HepG2 (cell line): Measurements from ENCODE around the gene RAN. TPM values are rescaled to one million over a fixed set of nuclear protein-coding genes. Genes with fewer than 3 reads are reported as not detected.
A peak's percentile ranks its signal among the peaks of the same experiment; 100 is the strongest.

Experiments used
- ATAC-seq: fragments of 200-7000 bp; cut with Tn5 transposase; 3 replicates; pipeline ENCODE4 v1.9.1; 2020; ENCODE audit warnings: mild to moderate bottlenecking, moderate library complexity
- BruUV-seq: library from RNA; stranded (reverse); fragments of 400-500 nt; replicated peaks from 2 replicates; lab custom pipeline; 2021; lab: Mats Ljungman, UMichigan
- CTCF ChIA-PET: fragments of 300-600 bp; formaldehyde crosslinking; extraction: SDS; loops from one replicate; lab custom pipeline; 2021; ENCODE audit warnings: low total read pairs, inconsistent platforms, low intra/inter-chr PET ratio; lab: Yijun Ruan, JAX
- POLR2A ChIA-PET: fragments of 350-600 bp; sonication (Branson Sonifier 250); formaldehyde crosslinking; loops from one replicate; lab custom pipeline; 2020; ENCODE audit warnings: antibody characterized with exemption, inconsistent platforms; lab: Yijun Ruan, JAX
- DNase-seq: peaks from one replicate; pipeline ENCODE4 v3.0.0-alpha.2; 2015; ENCODE audit warnings: low spot score
- FAIRE-seq: peaks from 3 replicates; lab custom pipeline; 2011; peaks lifted over from hg19 to GRCh38; lab: Jason Lieb, UNC
- H2AFZ ChIP-seq: one replicate; pipeline ENCODE4 v1.6.1; 2011; ENCODE audit warnings: low read length, inconsistent platforms
- H3K27ac ChIP-seq: fragments of 300-600 bp; 3 replicates; pipeline ENCODE4 v1.8.0; 2011; ENCODE audit warnings: mixed run types, mild to moderate bottlenecking, mixed read lengths, low read length, inconsistent platforms; ENCODE audit not compliant: insufficient read depth; ENCODE audit errors: extremely low read length
- H3K27me3 ChIP-seq, 2 experiments: fragments of 200-600 bp in 1 of 2; 2 replicates in 1 of 2; 3 replicates in 1 of 2; pipeline versions ENCODE4 v1.6.0 to v1.8.0; 2011; ENCODE audit warnings: low read length in 2 of 2, mild to moderate bottlenecking in 2 of 2, moderate library complexity in 2 of 2, inconsistent platforms in 1 of 2; ENCODE audit not compliant: insufficient read depth in 2 of 2, control insufficient read depth in 1 of 2
- H3K36me3 ChIP-seq, 2 experiments: fragments of 200-600 bp in 1 of 2; replicated peaks in 1 of 2; 2 replicates in 1 of 2; 3 replicates in 1 of 2; pipeline versions ENCODE4 v1.5.1 to v1.8.0; 2011; ENCODE audit warnings: low read length in 2 of 2, inconsistent platforms in 1 of 2; ENCODE audit not compliant: insufficient read depth in 2 of 2, control insufficient read depth in 1 of 2
- H3K4me1 ChIP-seq: 2 replicates; pipeline ENCODE4 v1.5.1; 2012; ENCODE audit warnings: low read length, inconsistent platforms; ENCODE audit not compliant: insufficient read depth
- H3K4me2 ChIP-seq: 2 replicates; pipeline ENCODE4 v1.6.0; 2011; ENCODE audit warnings: low read depth, low read length, inconsistent platforms
- H3K4me3 ChIP-seq, 3 experiments: fragments of 200-600 bp in 1 of 3; sonication (generic), shearing (Covaris generic) in 1 of 3; replicated peaks in 1 of 3; 2 replicates each; pipeline ENCODE4 v1.5.1; 2011 to 2016; ENCODE audit warnings: low read length in 3 of 3, inconsistent platforms in 2 of 3, low read depth in 2 of 3, mild to moderate bottlenecking in 2 of 3, control low read depth in 1 of 3, mixed read lengths in 1 of 3; ENCODE audit not compliant: insufficient read depth in 1 of 3
- H3K79me2 ChIP-seq: one replicate; pipeline ENCODE4 v1.6.1; 2011; ENCODE audit warnings: low read length, inconsistent platforms; ENCODE audit not compliant: insufficient read depth
- H3K9ac ChIP-seq: 2 replicates; pipeline ENCODE4 v1.6.0; 2011; ENCODE audit warnings: mild to moderate bottlenecking, low read depth, low read length, inconsistent platforms; ENCODE audit not compliant: insufficient read depth
- H3K9me3 ChIP-seq: 2 replicates; pipeline ENCODE4 v1.5.1; 2012; ENCODE audit warnings: mild to moderate bottlenecking, low read length
- H4K20me1 ChIP-seq: 2 replicates; pipeline ENCODE4 v1.6.0; 2011; ENCODE audit warnings: inconsistent platforms, mild to moderate bottlenecking, low read length, moderate library complexity; ENCODE audit not compliant: insufficient read depth
- CEBPG ChIP-seq: IDR thresholded peaks from 2 replicates; pipeline ENCODE4 v1.6.1; 2016
- FOSL2 ChIP-seq: sonication (generic); formaldehyde crosslinking; IDR thresholded peaks from 2 replicates; pipeline ENCODE4 v1.4.0; 2020; ENCODE audit warnings: missing genetic modification reagents
- FOXA3 ChIP-seq: IDR thresholded peaks from 2 replicates; pipeline ENCODE4 v1.6.1; 2016; ENCODE audit warnings: missing genetic modification reagents, missing compliant biosample characterization
- HDAC2 ChIP-seq: sonication (generic); formaldehyde crosslinking; IDR thresholded peaks from 2 replicates; pipeline ENCODE4 v1.4.0; 2020; ENCODE audit warnings: missing genetic modification reagents
- ISL2 ChIP-seq: sonication (generic); formaldehyde crosslinking; IDR thresholded peaks from 2 replicates; pipeline ENCODE4 v1.5.0; 2020; ENCODE audit warnings: missing genetic modification reagents
- KLF16 ChIP-seq, 2 experiments: sonication (generic) in 1 of 2; formaldehyde crosslinking in 1 of 2; IDR thresholded peaks; 2 replicates each; pipeline versions ENCODE4 v1.6.1 to v1.8.0; 2016 to 2023; ENCODE audit warnings: missing genetic modification reagents in 2 of 2, missing compliant biosample characterization in 1 of 2
- MED13 ChIP-seq: sonication (generic); formaldehyde crosslinking; IDR thresholded peaks from 2 replicates; pipeline ENCODE4 v1.5.0; 2020; ENCODE audit warnings: missing genetic modification reagents
- STAG1 ChIP-seq: sonication (generic); formaldehyde crosslinking; IDR thresholded peaks from 2 replicates; pipeline ENCODE4 v1.4.0; 2020; ENCODE audit warnings: missing genetic modification reagents
- TFAP4 ChIP-seq: sonication (generic); IDR thresholded peaks from 2 replicates; pipeline ENCODE4 v1.6.1; 2016; ENCODE audit warnings: low read depth, borderline replicate concordance
- U2AF2 ChIP-seq: fragments of 200-400 bp; formaldehyde crosslinking; IDR thresholded peaks from 2 replicates; pipeline ENCODE4 v1.6.1; 2017; ENCODE audit warnings: low read depth, mild to moderate bottlenecking, low read length
- USF2 ChIP-seq, 2 experiments: sonication (generic) in 1 of 2; formaldehyde crosslinking in 1 of 2; IDR thresholded peaks; 2 replicates each; pipeline versions ENCODE4 v1.5.1 to v1.6.1; 2011 to 2020; ENCODE audit warnings: borderline replicate concordance in 1 of 2, low read depth in 1 of 2, low read length in 1 of 2, mild to moderate bottlenecking in 1 of 2, missing genetic modification reagents in 1 of 2, moderate library complexity in 1 of 2
- ZEB1 ChIP-seq: IDR thresholded peaks from 2 replicates; pipeline ENCODE4 v1.6.1; 2012; ENCODE audit warnings: mild to moderate bottlenecking, low read depth, inconsistent platforms; ENCODE audit not compliant: insufficient replicate concordance
- ZFX ChIP-seq: sonication (generic); formaldehyde crosslinking; IDR thresholded peaks from 2 replicates; pipeline ENCODE4 v1.4.0; 2020; ENCODE audit warnings: mild to moderate bottlenecking, low read depth, missing genetic modification reagents, moderate library complexity
- ZNF546 ChIP-seq: sonication (generic); formaldehyde crosslinking; conservative IDR thresholded peaks from 2 replicates; pipeline ENCODE4 v1.8.1; 2023; ENCODE audit warnings: mild to moderate bottlenecking, missing genetic modification reagents
- ZNF770 ChIP-seq: sonication (generic); formaldehyde crosslinking; IDR thresholded peaks from 2 replicates; pipeline ENCODE4 v1.5.0; 2020; ENCODE audit warnings: mild to moderate bottlenecking, missing genetic modification reagents
- WGBS: methylation state at CpG from one replicate; pipeline ENCODE4 v1.1.6; 2017; ENCODE audit warnings: low lambda C conversion rate; 5-methylcytosine and 5-hydroxymethylcytosine counted together
- in situ Hi-C: cut with HindIII; loops from 2 replicates; pipeline ENCODE4 v1.10.0; 2017; ENCODE audit warnings: low pct_unique_long_range_greater_than_20kb; ENCODE audit not compliant: extremely low pct_ligation_motif_present
- intact Hi-C: fragments of 100-400 bp; cut with micrococcal nuclease; formaldehyde crosslinking; loops from one replicate; pipeline ENCODE4 v1.10.0; 2022; ENCODE audit not compliant: unreplicated experiment
- polyA plus RNA-seq, 8 experiments: library from polyadenylated mRNA; depleted of rRNA in 3 of 8; stranded (reverse) in 7 of 8; unstranded in 1 of 8; fragments of >200 nt; fragmentation: Illumina TruSeq in 4 of 8; extraction: Trizol in 4 of 8; gene quantifications; 2 replicates each; pipeline versions ENCODE4 v1.2.1 to v1.2.3, GENCODE V29; 2011 to 2016; ENCODE audit warnings: low read depth in 4 of 8, missing spikeins in 1 of 8, mixed read lengths in 1 of 8; ENCODE audit not compliant: insufficient read depth in 1 of 8
- total RNA-seq, 5 experiments: library from RNA; depleted of rRNA; stranded (reverse); fragments of >200 nt; fragmentation: Illumina TruSeq; extraction: Trizol; gene quantifications; 2 replicates each; pipeline ENCODE4 v1.2.3, GENCODE V29; 2016; ENCODE audit warnings: low read depth in 1 of 5

RAN gene
- total and polyA plus RNA-seq, 2 of the 13 experiments (the other 11 are each of a cell fraction or from before 2014, with no cell fraction given): 1,335 to 1,630 TPM

- peak; percentile 37; the same call in 1 of the 2 replicates for TF ChIP-seq USF2 (IDR thresholded peaks at IDR 0.05; ENCODE audit: low read depth, low read length)
- TF ChIP-seq USF2 (CRISPR knock-in tag; IDR thresholded peaks at IDR 0.05; ENCODE audit: borderline replicate concordance): no peak; the same call in 1 of the 2 replicates
- no peak for TF ChIP-seq ZEB1
- peak; percentile 39; the same call in 1 of the 2 replicates for TF ChIP-seq ZNF770 (CRISPR knock-in tag)
- no peak for TF ChIP-seq ISL2 (CRISPR knock-in tag)
- peak; percentile 30; the same call in 1 of the 2 replicates for TF ChIP-seq ZFX (CRISPR knock-in tag)
Measured at GRCh38 chr12:130831876-130832405, 39.9 kb upstream of the RAN start (continued).

- WGBS: 68% methylated on average over 15 of the region's 17 CpGs
- H4K20me1 ChIP-seq: no peaks in the 10 kb centered on the region
- peak overlapping the region; percentile 5; the same call in 1 of the 2 replicates for H3K4me2 ChIP-seq
- in situ Hi-C loops (no loop called here), intact Hi-C loops (no loop called here)
- H3K4me3 ChIP-seq: no peak overlapping the region
- POLR2A ChIA-PET: interaction anchor here (1.7 kb wide), 1 partner anchor 38 kb away, joined by 8 read pairs; no protein-coding TSS in a partner anchor
- H3K27ac ChIP-seq: no peak overlapping the region
- peaks cover 45% of the 10 kb centered on the region for H3K4me1 ChIP-seq
- H3K9ac ChIP-seq: no peak overlapping the region
- no TSS peak for BruUV-seq
- FAIRE-seq (no peak), DNase-seq (no peak), ATAC-seq (peak; percentile 46)
- H3K9me3 ChIP-seq: no peaks in the 10 kb centered on the region
- H2AFZ ChIP-seq: no peak overlapping the region
- H3K27me3 ChIP-seq: no peaks in the 10 kb centered on the region
- peaks cover 13% of the 10 kb centered on the region for H3K79me2 ChIP-seq
- H3K36me3 ChIP-seq: 0 out of 5 replicates have a peak, but pooled peaks cover 0 to 2% of the 10 kb centered on the region in 2 experiments
- CTCF ChIA-PET: no interaction called here
- TF ChIP-seq CEBPG (CRISPR knock-in tag) (peak; percentile 84), KLF16 (CRISPR knock-in tag; IDR thresholded peaks at IDR 0.05) (no peak), TFAP4 (peak; percentile 66; the same call in 1 of the 2 replicates), STAG1 (CRISPR knock-in tag) (no peak), FOSL2 (CRISPR knock-in tag) (peak; percentile 55; the same call in 1 of the 2 replicates), HDAC2 (CRISPR knock-in tag) (no peak), U2AF2 (no peak), ZNF546 (CRISPR knock-in tag) (no peak), MED13 (no peak), FOXA3 (no peak)
Measured at GRCh38 chr12:130832561-130833209, 39.2 kb upstream of the RAN start.
